Lower lobe of right lung (tissue), 2 donors: ENCODE measurements around the gene NCKAP5. TPM values are rescaled to one million over a fixed set of nuclear protein-coding genes. Genes with fewer than 3 reads are reported as not detected.

Experiments
- ATAC-seq, 2 donors: fragments of 200-7000 bp; cut with Tn5 transposase; one replicate each; pipeline ENCODE4 v1.9.1; 2020 to 2022; ENCODE audit warnings: mild to moderate bottlenecking in 2 of 2, moderate library complexity in 2 of 2
- DNase-seq: peaks from one replicate; pipeline ENCODE4 v3.0.0-alpha.2; 2020
- H3K27ac ChIP-seq: fragments of 200-600 bp; one replicate; pipeline ENCODE4 v1.8.0; 2022
- H3K27me3 ChIP-seq: fragments of 200-600 bp; one replicate; pipeline ENCODE4 v1.8.0; 2022; ENCODE audit warnings: low read depth
- H3K36me3 ChIP-seq: fragments of 200-600 bp; one replicate; pipeline ENCODE4 v1.8.0; 2022; ENCODE audit warnings: mild to moderate bottlenecking
- H3K4me1 ChIP-seq: fragments of 200-600 bp; one replicate; pipeline ENCODE4 v1.8.0; 2022
- H3K4me3 ChIP-seq: fragments of 200-600 bp; one replicate; pipeline ENCODE4 v1.8.0; 2022; ENCODE audit warnings: mild to moderate bottlenecking
- H3K9me3 ChIP-seq: fragments of 200-600 bp; one replicate; pipeline ENCODE4 v1.8.0; 2022
- CTCF ChIP-seq: fragments of 200-600 bp; IDR thresholded peaks from one replicate; pipeline ENCODE4 v1.8.0; 2022; ENCODE audit warnings: antibody characterized with exemption, mild to moderate bottlenecking
- intact Hi-C: fragments of 100-400 bp; cut with DNase I; formaldehyde crosslinking; loops from one replicate; pipeline ENCODE4 v1.11.0; 2022
- total RNA-seq: library from RNA; stranded (reverse); fragmentation: NEBNext Ultra II Directional; extraction: Animal tissue kit (Norgen Biotek cat#: 25700); gene quantifications from one replicate; pipeline ENCODE4 v1.2.1, GENCODE V29; 2021
- donor health status: DM: no; HTN: yes; CAD: no; lungs with severe emphysema.

NCKAP5 gene
- total RNA-seq, 1 donor from 2014 or later: 34.6 TPM

GRCh38 chr2:133433455-133434451 is 134.5 kb downstream of the NCKAP5 start:
- ATAC-seq: peak; percentile 50 to 84
- no peak for TF ChIP-seq CTCF
- intact Hi-C loops: no loop called here

DNA sequence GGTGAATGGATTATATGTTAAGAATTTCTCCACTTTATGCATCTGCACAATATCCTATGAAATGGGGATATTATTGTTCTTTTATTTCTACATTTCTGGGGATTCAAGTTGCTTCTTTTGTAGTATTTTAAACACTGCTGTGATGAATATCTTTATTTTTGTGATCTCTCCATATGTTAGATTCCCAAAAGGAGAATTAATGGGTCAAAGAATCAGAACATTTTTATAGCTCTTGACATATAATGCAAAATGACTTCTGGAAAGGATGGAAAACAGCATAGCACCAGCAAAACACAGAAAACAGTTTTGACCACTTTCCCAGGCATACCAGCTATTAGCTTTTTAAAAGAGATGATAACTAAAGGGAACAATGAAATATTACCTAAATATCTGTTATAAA is 135.5 kb downstream of the NCKAP5 start:
- H3K36me3 ChIP-seq: no peaks in the 10 kb centered on the region
- no peaks in the 10 kb centered on the region for H3K27me3 ChIP-seq
- no peak for DNase-seq
- no peak for TF ChIP-seq CTCF
- intact Hi-C loops: no loop called here
- no peaks in the 10 kb centered on the region for H3K4me1 ChIP-seq
- no peak for ATAC-seq
- no peak overlapping the region for H3K27ac ChIP-seq
- H3K4me3 ChIP-seq: no peak overlapping the region
- H3K9me3 ChIP-seq: no peaks in the 10 kb centered on the region

More at GRCh38 chr2:133433455-133434451, 134.5 kb downstream of the NCKAP5 start:
- Histone ChIP-seq H3K9me3 (no peaks in the 10 kb centered on the region), H3K27me3 (no peaks in the 10 kb centered on the region), H3K27ac (no peak overlapping the region), H3K4me3 (no peak overlapping the region), H3K4me1 (no peaks in the 10 kb centered on the region), H3K36me3 (no peaks in the 10 kb centered on the region)
- DNase-seq: no peak

- intact Hi-C loops: no loop called here
- no peaks in the 10 kb centered on the region for H3K4me1 ChIP-seq
- TF ChIP-seq CTCF: no peak
- H3K4me3 ChIP-seq: no peak overlapping the region
- H3K36me3 ChIP-seq: no peaks in the 10 kb centered on the region
- no peak overlapping the region for H3K27ac ChIP-seq
- no peak for DNase-seq
- H3K27me3 ChIP-seq: no peaks in the 10 kb centered on the region
- ATAC-seq: no peak
- H3K9me3 ChIP-seq: no peaks in the 10 kb centered on the region
These were observed 137.0 kb downstream of the NCKAP5 start for GRCh38 chr2:133431289-133431688.

GRCh38 chr2:133426791-133427190 is 141.5 kb downstream of the NCKAP5 start:
- intact Hi-C loops: no loop called here
- DNase-seq (no peak), ATAC-seq (no peak)
- H3K4me3 ChIP-seq: no peak overlapping the region
- no peak overlapping the region for H3K27ac ChIP-seq
- no peaks in the 10 kb centered on the region for H3K36me3 ChIP-seq
- no peaks in the 10 kb centered on the region for H3K27me3 ChIP-seq
- H3K4me1 ChIP-seq: peaks cover 10% of the 10 kb centered on the region
- H3K9me3 ChIP-seq: no peaks in the 10 kb centered on the region
- TF ChIP-seq CTCF: no peak

DNA sequence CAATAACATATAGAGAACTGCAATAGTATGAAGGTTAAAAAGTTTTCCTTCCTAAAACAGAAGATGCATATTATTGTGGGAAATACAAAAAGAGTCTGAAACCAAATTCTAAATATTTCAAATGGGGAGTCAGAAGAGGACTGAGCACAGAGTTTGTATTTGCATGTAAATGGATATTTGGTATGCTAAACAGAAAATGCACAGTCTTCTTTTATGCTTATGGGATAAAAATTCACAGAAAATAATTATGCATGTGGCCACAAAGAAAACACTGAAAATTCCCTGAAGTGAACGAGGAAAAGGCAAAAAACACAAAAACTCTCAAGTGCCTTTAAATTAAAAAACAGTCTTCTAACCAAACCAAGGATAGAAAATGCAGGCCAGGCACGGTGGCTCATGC is 142.7 kb downstream of the NCKAP5 start:
- no peaks in the 10 kb centered on the region for H3K27me3 ChIP-seq
- no peak for TF ChIP-seq CTCF
- ATAC-seq: no peak
- H3K9me3 ChIP-seq: no peaks in the 10 kb centered on the region
- H3K4me1 ChIP-seq: peaks cover 10% of the 10 kb centered on the region
- no peak for DNase-seq
- intact Hi-C loops: no loop called here
- H3K27ac ChIP-seq: no peak overlapping the region
- no peak overlapping the region for H3K4me3 ChIP-seq
- H3K36me3 ChIP-seq: no peaks in the 10 kb centered on the region
